RWPE2 (cell line): ENCODE measurements around the gene CNOT10.
A peak's percentile ranks its signal among the peaks of the same experiment; 100 is the strongest.

Experiments
- ATAC-seq: fragments of 200-7000 bp; cut with Tn5 transposase; 3 replicates; pipeline ENCODE4 v1.9.1; 2021; ENCODE audit warnings: low read depth
- DNase-seq: peaks from one replicate; pipeline ENCODE4 v3.0.0-alpha.2; 2020; ENCODE audit warnings: low spot score
- H3K27ac ChIP-seq: fragments of 450-650 bp; 2 replicates; pipeline ENCODE4 v1.5.1; 2017; ENCODE audit warnings: mild to moderate bottlenecking; ENCODE audit not compliant: poor library complexity, severe bottlenecking
- H3K27me3 ChIP-seq: fragments of 250-450 bp; sonication (Bioruptor Pico); 2 replicates; pipeline ENCODE4 v1.5.1; 2021; ENCODE audit warnings: mild to moderate bottlenecking, moderate library complexity; ENCODE audit not compliant: insufficient read depth, poor library complexity, severe bottlenecking
- H3K36me3 ChIP-seq: fragments of 250-450 bp; sonication (Bioruptor Pico); 2 replicates; pipeline ENCODE4 v1.5.1; 2020; ENCODE audit warnings: low read depth, mild to moderate bottlenecking, moderate library complexity
- H3K4me1 ChIP-seq: fragments of 250-450 bp; sonication (Bioruptor Pico); 2 replicates; pipeline ENCODE4 v1.5.1; 2021; ENCODE audit warnings: mild to moderate bottlenecking, moderate library complexity; ENCODE audit not compliant: insufficient read depth, poor library complexity, severe bottlenecking
- H3K4me3 ChIP-seq: fragments of 250-450 bp; sonication (Bioruptor Pico); 2 replicates; pipeline ENCODE4 v1.5.1; 2021; ENCODE audit warnings: mild to moderate bottlenecking, moderate library complexity; ENCODE audit not compliant: severe bottlenecking
- H3K9me3 ChIP-seq: fragments of 250-450 bp; sonication (Bioruptor Pico); 2 replicates; pipeline ENCODE4 v1.5.1; 2021; ENCODE audit warnings: mild to moderate bottlenecking, moderate library complexity; ENCODE audit not compliant: severe bottlenecking
- CTCF ChIP-seq: fragments of 450-650 bp; IDR thresholded peaks from one replicate; pipeline ENCODE4 v1.5.1; 2017; ENCODE audit warnings: mild to moderate bottlenecking, moderate library complexity; ENCODE audit not compliant: poor library complexity, severe bottlenecking

The CNOT10 gene

GRCh38 chr3:32675164-32675563 lies 9.8 kb upstream of the CNOT10 start:
- no peaks in the 10 kb centered on the region for H3K27me3 ChIP-seq
- H3K4me1 ChIP-seq, result no peaks in the 10 kb centered on the region
- TF ChIP-seq CTCF, result no peak
- ATAC-seq, result no peak
- DNase-seq, result no peak
- H3K27ac ChIP-seq, result no peak overlapping the region
- H3K9me3 ChIP-seq, result no peaks in the 10 kb centered on the region
- H3K4me3 ChIP-seq, result no peak overlapping the region
- no peaks in the 10 kb centered on the region for H3K36me3 ChIP-seq

- H3K27ac ChIP-seq, result no peak overlapping the region
- H3K4me1 ChIP-seq, result no peaks in the 10 kb centered on the region
- H3K4me3 ChIP-seq, result no peak overlapping the region
- H3K9me3 ChIP-seq, result no peaks in the 10 kb centered on the region
- DNase-seq (no peak), ATAC-seq (no peak)
- H3K36me3 ChIP-seq, result no peaks in the 10 kb centered on the region
- no peaks in the 10 kb centered on the region for H3K27me3 ChIP-seq
- TF ChIP-seq CTCF, result no peak
Measured at GRCh38 chr3:32675650-32676049, 9.3 kb upstream of the CNOT10 start.

- TF ChIP-seq CTCF, result no peak
- H3K4me1 ChIP-seq, result peaks cover 6% of the 10 kb centered on the region
- ATAC-seq (no peak), DNase-seq (no peak)
- H3K27me3 ChIP-seq, result no peaks in the 10 kb centered on the region
- H3K27ac ChIP-seq, result no peak overlapping the region
- no peaks in the 10 kb centered on the region for H3K9me3 ChIP-seq
- no peaks in the 10 kb centered on the region for H3K36me3 ChIP-seq
- no peak overlapping the region for H3K4me3 ChIP-seq
Measured at GRCh38 chr3:32681811-32682210, 3.2 kb upstream of the CNOT10 start.

GRCh38 chr3:32684029-32684799 lies 774 bp upstream of the CNOT10 start:
- DNase-seq (no peak), ATAC-seq (no peak)
- Histone ChIP-seq H3K4me1 (peaks cover 9% of the 10 kb centered on the region), H3K9me3 (no peaks in the 10 kb centered on the region), H3K27me3 (no peaks in the 10 kb centered on the region), H3K36me3 (peaks cover 7% of the 10 kb centered on the region; the same call in 1 of the 2 replicates), H3K27ac (peak overlapping the region; percentile 41), H3K4me3 (peak overlapping the region; percentile 72)
- TF ChIP-seq CTCF, result no peak

- Histone ChIP-seq H3K27ac (peak overlapping the region; percentile 41), H3K27me3 (no peaks in the 10 kb centered on the region), H3K36me3 (peaks cover 7% of the 10 kb centered on the region; the same call in 1 of the 2 replicates), H3K4me1 (peaks cover 9% of the 10 kb centered on the region), H3K9me3 (no peaks in the 10 kb centered on the region), H3K4me3 (peak overlapping the region; percentile 72)
- DNase-seq (no peak), ATAC-seq (no peak; the same call in 2 of the 3 replicates)
- no peak for TF ChIP-seq CTCF
Measured at GRCh38 chr3:32685543-32686185, 676 bp downstream of the CNOT10 start.
